SJSA1 (cell line): Measurements from ENCODE around the gene EPN3. TPM values are rescaled to one million over a fixed set of nuclear protein-coding genes. Genes with fewer than 3 reads are reported as not detected.

Experiments
- DNase-seq, 2 experiments: peaks; one replicate each; pipeline ENCODE4 v3.0.0-alpha.2; 2015 to 2020; ENCODE audit warnings: low spot score in 2 of 2, low read depth in 1 of 2
- H3K27ac ChIP-seq: fragments of 250-450 bp; sonication (Bioruptor Pico); 2 replicates; pipeline ENCODE4 v1.5.1; 2020; ENCODE audit warnings: mild to moderate bottlenecking, moderate library complexity
- H3K27me3 ChIP-seq: fragments of 250-450 bp; sonication (Bioruptor Pico); replicated peaks from 2 replicates; pipeline ENCODE4 v1.5.1; 2020; ENCODE audit warnings: mild to moderate bottlenecking, moderate library complexity
- H3K36me3 ChIP-seq: fragments of 250-450 bp; sonication (Bioruptor Pico); 2 replicates; pipeline ENCODE4 v1.5.1; 2020; ENCODE audit warnings: mild to moderate bottlenecking
- H3K4me1 ChIP-seq: fragments of 250-450 bp; sonication (Bioruptor Pico); replicated peaks from 2 replicates; pipeline ENCODE4 v1.6.1; 2021; ENCODE audit warnings: mild to moderate bottlenecking
- H3K4me3 ChIP-seq: fragments of 250-450 bp; sonication (Bioruptor Pico); 2 replicates; pipeline ENCODE4 v1.5.1; 2020; ENCODE audit warnings: mild to moderate bottlenecking
- H3K9me3 ChIP-seq: fragments of 250-450 bp; sonication (Bioruptor Pico); replicated peaks from 2 replicates; pipeline ENCODE4 v1.5.1; 2020; ENCODE audit warnings: mild to moderate bottlenecking
- total RNA-seq: library from RNA; depleted of rRNA; stranded (reverse); fragments of >200 nt; shearing (Covaris generic); gene quantifications from 2 replicates; pipeline ENCODE4 v1.2.3, GENCODE V29; 2014

Gene EPN3
- total RNA-seq, 1 experiment from 2014 or later = 0.03 TPM

GRCh38 chr17:50533720-50534148 is 1.2 kb downstream of the EPN3 start:
- no peak overlapping the region for H3K4me3 ChIP-seq
- no peaks in the 10 kb centered on the region for H3K36me3 ChIP-seq
- DNase-seq = no peak
- no peaks in the 10 kb centered on the region for H3K4me1 ChIP-seq
- no peaks in the 10 kb centered on the region; the same call in 1 of the 2 replicates for H3K9me3 ChIP-seq
- H3K27me3 ChIP-seq = peaks cover 61% of the 10 kb centered on the region
- no peak overlapping the region for H3K27ac ChIP-seq

DNA sequence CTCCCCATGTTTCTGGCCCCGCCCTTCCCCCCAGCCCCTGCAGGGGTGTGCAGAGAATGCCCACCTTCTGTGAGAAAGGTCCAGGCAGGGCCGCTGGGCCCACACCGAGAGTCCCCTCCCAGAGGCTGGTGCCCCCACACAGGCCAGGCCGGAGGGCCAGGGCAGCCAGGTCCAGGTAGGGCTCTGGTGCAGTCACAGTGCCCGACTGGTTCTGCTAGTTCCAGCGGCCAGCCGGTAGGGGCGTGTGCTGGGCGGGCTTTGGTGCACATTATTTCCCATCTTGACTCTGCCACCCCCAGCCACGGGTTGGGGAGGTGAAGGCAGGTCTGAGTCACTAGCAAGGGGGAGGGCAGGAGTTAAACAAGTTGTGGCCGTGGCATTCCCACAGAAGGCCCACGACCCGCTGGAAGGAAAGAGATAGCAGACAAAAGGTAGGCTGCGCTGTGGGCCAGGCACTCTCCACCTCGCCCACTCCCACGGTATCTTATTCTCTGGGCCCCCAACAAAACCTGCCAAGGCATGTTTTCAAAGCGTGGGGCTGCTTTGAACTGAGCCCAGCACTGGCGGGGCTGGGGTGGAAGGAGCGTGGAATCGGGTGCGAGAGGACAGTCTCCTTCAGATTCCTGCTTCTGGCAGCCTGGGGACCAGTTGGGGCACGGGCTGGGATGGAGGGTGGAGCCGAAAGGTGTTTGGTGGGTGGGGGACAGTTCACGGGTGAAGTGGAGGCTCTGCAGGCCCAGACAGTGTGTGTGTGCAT is 1.9 kb downstream of the EPN3 start:
- peaks cover 56% of the 10 kb centered on the region for H3K27me3 ChIP-seq
- H3K36me3 ChIP-seq = no peaks in the 10 kb centered on the region
- no peaks in the 10 kb centered on the region for H3K4me1 ChIP-seq
- no peak overlapping the region for H3K27ac ChIP-seq
- H3K9me3 ChIP-seq = no peaks in the 10 kb centered on the region; the same call in 1 of the 2 replicates
- DNase-seq = no peak
- H3K4me3 ChIP-seq = no peak overlapping the region

GRCh38 chr17:50534979-50535326 is 2.4 kb downstream of the EPN3 start:
- Histone ChIP-seq H3K36me3 (no peaks in the 10 kb centered on the region), H3K27me3 (peaks cover 50% of the 10 kb centered on the region), H3K27ac (no peak overlapping the region), H3K4me1 (no peaks in the 10 kb centered on the region), H3K4me3 (no peak overlapping the region), H3K9me3 (no peaks in the 10 kb centered on the region; the same call in 1 of the 2 replicates)
- no peak for DNase-seq

DNA sequence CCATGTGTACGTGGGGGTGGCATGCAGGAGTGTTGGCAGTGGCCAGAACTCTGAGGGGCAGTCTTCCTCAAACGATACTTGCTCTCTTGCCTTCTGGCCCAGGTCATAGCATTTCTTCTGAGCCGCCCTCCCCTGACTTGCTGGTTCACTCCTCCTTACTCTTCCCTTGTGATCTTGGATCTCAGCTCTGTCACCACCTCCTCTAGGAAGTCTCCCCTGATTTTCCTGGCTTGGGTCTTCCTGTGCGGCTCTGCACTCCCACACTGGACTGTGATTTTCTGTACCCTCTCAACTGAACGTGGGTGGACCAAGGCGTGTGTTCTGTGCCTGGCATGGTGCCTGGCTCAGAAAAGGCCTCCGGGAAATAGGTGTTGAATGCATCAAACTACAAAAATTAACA is 2.9 kb downstream of the EPN3 start:
- no peak overlapping the region for H3K4me3 ChIP-seq
- no peaks in the 10 kb centered on the region for H3K4me1 ChIP-seq
- H3K36me3 ChIP-seq = no peaks in the 10 kb centered on the region
- no peak for DNase-seq
- H3K27ac ChIP-seq = no peak overlapping the region
- H3K9me3 ChIP-seq = no peaks in the 10 kb centered on the region; the same call in 1 of the 2 replicates
- peaks cover 47% of the 10 kb centered on the region for H3K27me3 ChIP-seq

DNA sequence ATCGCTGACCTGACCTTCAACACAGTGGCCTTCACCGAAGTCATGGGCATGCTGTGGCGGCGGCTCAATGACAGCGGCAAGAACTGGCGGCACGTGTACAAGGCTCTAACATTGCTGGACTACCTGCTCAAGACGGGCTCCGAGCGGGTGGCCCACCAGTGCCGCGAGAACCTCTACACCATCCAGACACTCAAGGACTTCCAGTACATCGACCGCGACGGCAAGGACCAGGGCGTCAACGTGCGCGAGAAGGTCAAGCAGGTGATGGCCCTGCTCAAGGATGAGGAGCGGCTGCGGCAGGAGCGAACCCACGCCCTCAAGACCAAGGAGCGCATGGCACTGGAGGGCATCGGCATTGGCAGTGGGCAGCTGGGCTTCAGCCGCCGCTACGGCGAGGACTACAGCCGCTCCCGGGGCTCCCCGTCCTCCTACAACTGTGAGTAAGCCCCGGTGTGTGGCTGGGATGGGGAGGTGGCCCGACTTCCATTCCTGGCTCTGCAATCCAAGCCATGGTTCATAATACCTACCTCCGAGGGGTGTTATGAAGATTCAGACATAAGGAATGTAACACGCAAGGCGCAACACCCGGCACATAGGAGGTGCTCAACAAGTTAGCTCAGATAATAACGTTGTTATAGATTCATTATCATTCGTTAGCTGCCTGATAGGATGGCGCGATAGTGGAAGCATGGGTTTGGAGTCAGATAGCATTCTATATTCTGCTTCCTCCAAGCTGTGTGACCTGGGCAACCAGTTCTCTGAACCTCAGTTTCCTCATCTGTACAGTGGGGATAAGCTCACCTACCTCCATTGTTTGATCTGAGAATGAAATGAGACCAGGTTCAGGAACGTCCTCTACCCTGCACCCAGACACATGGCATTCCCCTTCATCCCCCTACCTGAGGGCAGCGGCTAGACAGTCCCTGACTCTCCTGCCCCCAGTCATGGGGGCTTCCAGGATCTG is 4.4 kb downstream of the EPN3 start:
- Histone ChIP-seq H3K27me3 (peaks cover 34% of the 10 kb centered on the region), H3K4me1 (peaks cover 7% of the 10 kb centered on the region), H3K9me3 (no peaks in the 10 kb centered on the region; the same call in 1 of the 2 replicates), H3K36me3 (no peaks in the 10 kb centered on the region), H3K27ac (no peak overlapping the region), H3K4me3 (no peak overlapping the region)
- DNase-seq = no peak

- no peak for DNase-seq
- H3K4me3 ChIP-seq = no peak overlapping the region
- H3K27ac ChIP-seq = no peak overlapping the region
- peaks cover 15% of the 10 kb centered on the region for H3K4me1 ChIP-seq
- H3K9me3 ChIP-seq = no peaks in the 10 kb centered on the region; the same call in 1 of the 2 replicates
- H3K27me3 ChIP-seq = peaks cover 24% of the 10 kb centered on the region
- H3K36me3 ChIP-seq = no peaks in the 10 kb centered on the region
These were observed 5.4 kb downstream of the EPN3 start for GRCh38 chr17:50537721-50538548.

GRCh38 chr17:50538549-50539410 is 6.2 kb downstream of the EPN3 start:
- H3K27me3 ChIP-seq = peaks cover 16% of the 10 kb centered on the region
- DNase-seq = no peak
- H3K27ac ChIP-seq = no peak overlapping the region
- H3K36me3 ChIP-seq = no peaks in the 10 kb centered on the region
- no peaks in the 10 kb centered on the region for H3K9me3 ChIP-seq
- H3K4me3 ChIP-seq = no peak overlapping the region
- H3K4me1 ChIP-seq = peaks cover 19% of the 10 kb centered on the region

DNA sequence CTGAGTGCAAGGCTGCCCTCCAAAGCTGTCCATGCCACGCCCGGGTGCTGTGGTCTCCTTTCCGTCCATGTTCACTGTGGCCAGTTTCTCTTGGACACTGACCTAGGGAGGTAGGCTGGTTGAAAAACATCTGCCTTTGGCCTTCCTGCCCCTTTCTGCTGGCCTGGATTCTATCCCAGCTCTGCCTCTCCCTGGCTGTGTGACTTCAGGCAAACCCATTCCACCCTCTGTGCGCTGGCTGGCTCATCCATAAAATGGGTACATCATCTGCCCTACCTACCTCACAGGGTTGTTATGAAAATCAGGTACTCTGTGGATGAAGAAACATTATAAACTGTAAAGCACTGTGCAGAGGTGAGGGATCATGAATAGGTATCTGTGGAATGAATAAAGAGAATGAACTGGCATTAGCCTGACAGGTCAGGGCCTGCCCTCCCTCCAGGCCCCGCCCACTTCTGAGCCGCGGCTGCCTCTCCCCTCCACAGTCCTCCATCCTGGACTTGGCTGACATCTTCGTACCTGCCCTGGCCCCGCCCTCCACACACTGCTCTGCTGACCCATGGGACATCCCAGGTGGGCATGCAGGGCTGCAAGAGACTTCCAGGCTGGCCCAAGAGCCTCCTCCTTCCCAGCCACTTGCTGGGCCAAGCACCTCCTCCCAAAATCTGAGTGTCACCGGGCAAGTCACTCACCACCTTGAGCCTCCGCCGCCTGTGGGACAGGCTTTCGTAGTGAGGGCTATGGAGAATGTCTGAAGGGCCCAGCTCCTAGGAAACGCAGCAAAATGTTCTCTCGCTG is 7.4 kb downstream of the EPN3 start:
- Histone ChIP-seq H3K27ac (no peak overlapping the region), H3K4me1 (peaks cover 19% of the 10 kb centered on the region)

DNA sequence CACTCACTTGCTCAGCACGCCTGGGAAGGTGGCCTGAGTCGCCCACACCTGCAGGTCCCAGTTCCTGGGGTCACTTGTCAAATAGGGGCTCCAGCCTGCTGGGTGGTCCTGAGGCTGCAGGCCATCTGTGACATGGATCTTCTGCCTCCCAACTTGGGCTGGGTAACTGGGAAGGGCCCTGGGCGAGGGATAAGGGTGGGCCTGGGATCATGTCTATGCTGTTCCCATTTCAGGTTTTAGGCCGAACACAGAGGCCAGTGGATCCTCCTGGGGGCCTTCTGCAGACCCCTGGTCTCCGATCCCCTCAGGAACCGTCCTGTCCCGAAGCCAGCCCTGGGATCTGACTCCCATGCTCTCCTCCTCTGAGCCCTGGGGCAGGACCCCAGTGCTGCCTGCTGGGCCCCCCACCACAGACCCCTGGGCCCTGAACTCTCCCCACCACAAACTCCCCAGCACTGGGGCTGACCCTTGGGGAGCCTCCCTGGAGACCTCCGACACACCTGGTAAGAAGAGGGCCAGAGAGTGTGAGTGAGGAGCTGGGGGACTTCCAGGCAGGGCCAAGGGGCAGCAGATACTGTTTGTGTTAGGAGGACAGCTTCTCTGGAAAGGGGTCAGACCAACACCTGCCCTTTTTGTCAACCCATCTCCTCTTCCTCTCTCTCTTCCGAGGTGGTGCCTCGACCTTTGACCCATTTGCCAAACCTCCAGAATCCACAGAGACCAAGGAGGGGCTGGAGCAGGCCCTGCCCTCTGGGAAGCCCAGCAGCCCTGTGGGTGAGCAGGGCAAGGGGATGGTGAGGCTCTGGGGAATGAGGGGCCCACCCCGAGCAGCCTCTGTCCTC is 8.2 kb downstream of the EPN3 start:
- Histone ChIP-seq H3K4me3 (no peak overlapping the region), H3K9me3 (no peaks in the 10 kb centered on the region), H3K27me3 (no peaks in the 10 kb centered on the region), H3K27ac (no peak overlapping the region), H3K4me1 (peaks cover 19% of the 10 kb centered on the region), H3K36me3 (no peaks in the 10 kb centered on the region)
- no peak for DNase-seq

More for the DNA sequence above, 7.4 kb downstream of the EPN3 start:
- Histone ChIP-seq H3K27me3 (peaks cover 6% of the 10 kb centered on the region), H3K9me3 (no peaks in the 10 kb centered on the region), H3K36me3 (no peaks in the 10 kb centered on the region), H3K4me3 (no peak overlapping the region)
- no peak for DNase-seq

- DNase-seq = no peak
- peak overlapping the region; percentile 53 for H3K4me3 ChIP-seq
- H3K36me3 ChIP-seq = no peaks in the 10 kb centered on the region
- no peaks in the 10 kb centered on the region for H3K9me3 ChIP-seq
- no peak overlapping the region for H3K27ac ChIP-seq
- H3K4me1 ChIP-seq = peaks cover 19% of the 10 kb centered on the region
- H3K27me3 ChIP-seq = no peaks in the 10 kb centered on the region
These were observed 8.8 kb downstream of the EPN3 start for GRCh38 chr17:50541402-50541715.

- Histone ChIP-seq H3K36me3 (no peaks in the 10 kb centered on the region), H3K4me1 (peaks cover 23% of the 10 kb centered on the region), H3K27ac (no peak overlapping the region), H3K9me3 (no peaks in the 10 kb centered on the region), H3K4me3 (peak overlapping the region; percentile 53), H3K27me3 (no peaks in the 10 kb centered on the region)
- DNase-seq = peak; percentile 88 to 89
These were observed 9.5 kb downstream of the EPN3 start for GRCh38 chr17:50541716-50542688.
